ENCODE data around the gene SACM1L.

The SACM1L gene, protein sequence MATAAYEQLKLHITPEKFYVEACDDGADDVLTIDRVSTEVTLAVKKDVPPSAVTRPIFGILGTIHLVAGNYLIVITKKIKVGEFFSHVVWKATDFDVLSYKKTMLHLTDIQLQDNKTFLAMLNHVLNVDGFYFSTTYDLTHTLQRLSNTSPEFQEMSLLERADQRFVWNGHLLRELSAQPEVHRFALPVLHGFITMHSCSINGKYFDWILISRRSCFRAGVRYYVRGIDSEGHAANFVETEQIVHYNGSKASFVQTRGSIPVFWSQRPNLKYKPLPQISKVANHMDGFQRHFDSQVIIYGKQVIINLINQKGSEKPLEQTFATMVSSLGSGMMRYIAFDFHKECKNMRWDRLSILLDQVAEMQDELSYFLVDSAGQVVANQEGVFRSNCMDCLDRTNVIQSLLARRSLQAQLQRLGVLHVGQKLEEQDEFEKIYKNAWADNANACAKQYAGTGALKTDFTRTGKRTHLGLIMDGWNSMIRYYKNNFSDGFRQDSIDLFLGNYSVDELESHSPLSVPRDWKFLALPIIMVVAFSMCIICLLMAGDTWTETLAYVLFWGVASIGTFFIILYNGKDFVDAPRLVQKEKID

DNA sequence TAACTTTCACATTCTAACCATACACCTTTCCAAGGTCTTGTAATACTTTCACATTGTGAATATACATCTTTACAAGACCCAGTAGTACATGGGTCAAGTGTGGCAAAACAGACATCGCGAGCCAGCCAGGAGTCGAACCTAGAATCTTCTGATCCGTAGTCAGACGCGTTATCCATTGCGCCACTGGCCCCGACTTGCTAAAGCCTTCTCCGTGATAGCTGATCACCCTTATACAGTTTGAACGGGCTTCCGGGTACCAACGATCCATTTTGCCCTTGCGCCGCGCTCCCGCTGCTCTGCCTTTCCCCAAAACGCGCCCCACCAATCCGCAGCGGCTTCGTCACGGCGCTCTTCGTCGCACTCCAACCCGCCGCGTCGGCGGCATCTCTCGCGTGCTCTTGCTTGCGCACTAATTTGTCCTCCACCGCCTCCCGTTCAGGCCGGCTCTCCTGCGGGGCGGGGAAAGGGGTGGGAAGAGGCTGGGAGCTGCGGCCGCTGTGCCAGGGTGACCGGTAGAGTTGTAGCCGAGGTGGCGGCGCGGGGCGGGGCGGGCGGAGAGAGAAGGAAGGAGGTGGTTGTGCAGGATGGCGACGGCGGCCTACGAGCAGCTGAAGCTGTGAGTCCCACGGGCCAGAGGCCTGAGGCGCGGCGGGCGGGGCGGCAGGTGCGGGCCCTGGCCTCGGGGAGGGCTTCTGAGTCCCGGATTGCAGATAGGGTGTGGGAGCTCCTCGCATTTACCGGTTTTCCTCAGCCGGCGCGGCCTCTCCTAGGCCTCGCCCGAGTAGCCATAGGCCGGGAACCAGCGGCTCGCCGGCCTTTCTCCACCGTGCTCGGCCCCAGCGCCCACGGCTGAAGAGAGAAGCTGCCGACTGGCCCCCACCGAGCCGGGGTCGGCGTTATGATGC, at the start of gene SACM1L:
Gene SACM1L (plus strand): TSS at position 515 of the 905 bp plus-strand sequence. CDS start 70 bp downstream, at position 585.
- H3K27me3 ChIP-seq (ENCODE audit: insufficient read depth, insufficient read length) = no peaks in the 10 kb centered on the region
- H3K4me1 ChIP-seq (ENCODE audit: insufficient read depth, insufficient read length) = no peaks in the 10 kb centered on the region
- H3K9ac ChIP-seq (ENCODE audit: insufficient read length, low read depth) = peak within 1 kb of the TSS; percentile 95
- DNase-seq (ENCODE audit: low read depth, low spot score) = peak; percentile 97
- TF ChIP-seq SUZ12 (IDR thresholded peaks at IDR 0.05; ENCODE audit: extremely low read depth, insufficient read depth, insufficient read length) (no peak), YY1 (IDR thresholded peaks at IDR 0.05; ENCODE audit: insufficient read depth, insufficient read length) (peak; percentile 29)
- no peaks in the 10 kb centered on the region for H3K9me3 ChIP-seq (ENCODE audit: insufficient read depth, low read length)
- H3K4me3 ChIP-seq (ENCODE audit: insufficient read length, low read depth) = peak within 1 kb of the TSS; percentile 87
- peaks cover 30% of the 10 kb centered on the region for H3K36me3 ChIP-seq (ENCODE audit: insufficient read depth, insufficient read length, low read length)

DNA sequence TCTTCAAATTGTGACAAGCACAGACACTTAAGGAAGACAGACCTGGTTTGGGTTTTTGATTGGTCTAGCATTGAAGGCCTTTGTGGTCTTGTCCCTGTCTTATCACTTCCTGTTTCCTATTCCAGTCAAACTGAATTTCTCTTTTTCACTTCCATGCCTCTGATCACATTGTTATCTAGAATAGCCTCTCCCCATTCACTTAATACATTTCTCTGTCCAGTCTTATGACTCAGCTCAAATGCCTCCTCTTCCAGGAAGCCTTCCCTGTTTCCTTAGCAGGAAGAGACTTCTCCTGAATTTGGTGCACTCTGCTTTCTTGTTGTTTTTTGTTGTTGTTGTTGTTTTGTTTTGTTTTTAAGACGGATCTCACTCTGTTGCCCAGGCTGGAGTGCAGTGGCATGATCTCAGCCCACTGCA, 49.1 kb upstream of the SACM1L start:
- Histone ChIP-seq H3K9me3 (ENCODE audit: insufficient read depth, low read length) (no peaks in the 10 kb centered on the region; the same call in 1 of the 2 replicates), H3K4me3 (ENCODE audit: insufficient read length, low read depth) (no peak overlapping the region), H3K4me1 (ENCODE audit: insufficient read depth, insufficient read length) (peaks cover 31% of the 10 kb centered on the region), H3K27me3 (ENCODE audit: insufficient read depth, insufficient read length) (no peaks in the 10 kb centered on the region), H3K36me3 (ENCODE audit: insufficient read depth, insufficient read length, low read length) (peaks cover 26% of the 10 kb centered on the region), H3K9ac (ENCODE audit: insufficient read length, low read depth) (no peak overlapping the region)
- TF ChIP-seq YY1 (IDR thresholded peaks at IDR 0.05; ENCODE audit: insufficient read depth, insufficient read length) (no peak), SUZ12 (IDR thresholded peaks at IDR 0.05; ENCODE audit: extremely low read depth, insufficient read depth, insufficient read length) (no peak), ZNF274 (IDR thresholded peaks at IDR 0.05; ENCODE audit: low read depth, low read length) (no peak)
- no peak for DNase-seq (ENCODE audit: low read depth, low spot score)

DNA sequence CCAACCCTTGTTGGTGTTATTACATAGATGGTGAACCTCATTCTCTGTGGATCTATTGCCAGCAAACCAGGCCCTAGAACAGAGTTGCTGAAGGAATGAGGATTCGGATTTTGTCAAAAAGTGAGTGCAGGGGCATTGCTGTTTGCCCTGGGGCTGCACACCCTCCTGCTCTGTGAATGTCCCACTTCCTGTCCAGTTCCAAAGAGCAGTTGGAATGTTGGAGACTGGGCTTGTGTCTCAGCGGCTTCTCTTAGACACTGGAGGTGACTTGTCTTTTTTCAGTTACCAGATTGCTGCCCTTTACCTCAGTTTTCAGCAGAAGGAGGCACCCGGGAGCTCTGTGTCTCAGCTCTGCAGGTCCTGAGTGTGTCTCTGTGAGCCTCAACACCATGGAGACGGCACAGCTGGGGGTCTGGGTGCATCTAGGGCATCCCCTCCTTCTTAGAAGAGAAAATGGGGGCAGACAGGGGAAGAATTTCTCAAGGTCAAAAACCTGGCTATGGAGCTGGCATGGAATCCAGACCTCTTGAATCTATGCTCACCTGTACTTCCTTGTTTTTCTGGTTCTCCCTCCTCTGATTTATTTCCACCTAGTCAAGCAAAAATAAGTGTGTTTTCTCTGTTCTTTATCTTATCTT, 48.4 kb upstream of the SACM1L start:
- no peaks in the 10 kb centered on the region for H3K27me3 ChIP-seq (ENCODE audit: insufficient read depth, insufficient read length)
- no peaks in the 10 kb centered on the region; the same call in 1 of the 2 replicates for H3K9me3 ChIP-seq (ENCODE audit: insufficient read depth, low read length)
- no peak for TF ChIP-seq ZNF274 (IDR thresholded peaks at IDR 0.05; ENCODE audit: low read depth, low read length)
- no peak for TF ChIP-seq SUZ12 (IDR thresholded peaks at IDR 0.05; ENCODE audit: extremely low read depth, insufficient read depth, insufficient read length)
- TF ChIP-seq YY1 (IDR thresholded peaks at IDR 0.05; ENCODE audit: insufficient read depth, insufficient read length) = no peak
- peaks cover 32% of the 10 kb centered on the region for H3K4me1 ChIP-seq (ENCODE audit: insufficient read depth, insufficient read length)
- H3K4me3 ChIP-seq (ENCODE audit: insufficient read length, low read depth) = no peak overlapping the region
- no peak overlapping the region for H3K9ac ChIP-seq (ENCODE audit: insufficient read length, low read depth)
- H3K36me3 ChIP-seq (ENCODE audit: insufficient read depth, insufficient read length, low read length) = peaks cover 31% of the 10 kb centered on the region
- no peak for DNase-seq (ENCODE audit: low read depth, low spot score)

DNA sequence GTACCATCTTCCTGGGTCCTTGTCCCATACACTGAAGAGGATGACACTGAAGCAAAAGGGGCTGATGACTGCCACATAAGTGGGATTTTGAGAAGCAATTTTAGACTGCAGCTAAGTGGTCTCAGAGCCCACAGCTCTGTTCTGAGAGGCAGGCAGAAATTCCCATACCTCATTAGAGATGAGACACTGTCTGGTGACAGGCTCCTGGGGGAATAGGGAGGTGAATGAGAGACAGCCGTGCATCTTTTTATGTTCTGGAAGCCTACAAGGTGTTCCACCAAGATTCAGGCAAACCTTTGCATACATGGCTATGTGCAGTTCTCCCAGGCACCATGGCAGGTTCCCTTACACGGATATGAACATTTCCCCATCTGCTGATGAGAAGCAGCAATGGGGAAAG, 47.4 kb upstream of the SACM1L start:
- H3K9ac ChIP-seq (ENCODE audit: insufficient read length, low read depth) = no peak overlapping the region
- TF ChIP-seq SUZ12 (IDR thresholded peaks at IDR 0.05; ENCODE audit: extremely low read depth, insufficient read depth, insufficient read length) (no peak), YY1 (IDR thresholded peaks at IDR 0.05; ENCODE audit: insufficient read depth, insufficient read length) (no peak), ZNF274 (IDR thresholded peaks at IDR 0.05; ENCODE audit: low read depth, low read length) (no peak)
- peaks cover 29% of the 10 kb centered on the region for H3K36me3 ChIP-seq (ENCODE audit: insufficient read depth, insufficient read length, low read length)
- DNase-seq (ENCODE audit: low read depth, low spot score) = no peak
- peaks cover 23% of the 10 kb centered on the region for H3K4me1 ChIP-seq (ENCODE audit: insufficient read depth, insufficient read length)
- no peak overlapping the region for H3K4me3 ChIP-seq (ENCODE audit: insufficient read length, low read depth)
- no peaks in the 10 kb centered on the region; the same call in 1 of the 2 replicates for H3K9me3 ChIP-seq (ENCODE audit: insufficient read depth, low read length)
- no peaks in the 10 kb centered on the region for H3K27me3 ChIP-seq (ENCODE audit: insufficient read depth, insufficient read length)

DNA sequence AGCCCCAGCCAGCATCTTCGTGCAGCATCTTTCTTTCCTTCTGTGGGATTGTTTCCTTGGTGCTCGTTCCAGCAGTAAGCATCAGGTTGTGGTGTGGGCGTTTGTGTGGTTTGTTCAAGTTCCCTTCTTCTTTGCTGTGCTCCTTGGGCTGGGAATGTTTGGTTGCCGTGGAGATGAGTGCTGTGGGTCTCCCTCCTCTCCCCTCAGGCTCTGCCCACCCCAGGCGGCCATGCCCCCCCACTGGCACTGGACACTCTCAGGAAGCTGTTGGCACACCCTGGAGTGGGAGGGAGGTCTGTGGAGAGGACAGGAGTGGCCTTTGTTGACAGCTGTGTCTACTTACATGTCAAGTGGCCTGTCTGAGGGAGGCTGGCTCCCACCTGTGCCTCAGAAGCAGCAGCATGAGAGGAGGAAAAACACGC, 46.5 kb upstream of the SACM1L start:
- no peaks in the 10 kb centered on the region; the same call in 1 of the 2 replicates for H3K9me3 ChIP-seq (ENCODE audit: insufficient read depth, low read length)
- no peak overlapping the region for H3K9ac ChIP-seq (ENCODE audit: insufficient read length, low read depth)
- peaks cover 31% of the 10 kb centered on the region for H3K36me3 ChIP-seq (ENCODE audit: insufficient read depth, insufficient read length, low read length)
- no peak overlapping the region for H3K4me3 ChIP-seq (ENCODE audit: insufficient read length, low read depth)
- peaks cover 21% of the 10 kb centered on the region for H3K4me1 ChIP-seq (ENCODE audit: insufficient read depth, insufficient read length)
- DNase-seq (ENCODE audit: low read depth, low spot score) = no peak
- TF ChIP-seq SUZ12 (IDR thresholded peaks at IDR 0.05; ENCODE audit: extremely low read depth, insufficient read depth, insufficient read length) (no peak), YY1 (IDR thresholded peaks at IDR 0.05; ENCODE audit: insufficient read depth, insufficient read length) (no peak), ZNF274 (IDR thresholded peaks at IDR 0.05; ENCODE audit: low read depth, low read length) (no peak)
- no peaks in the 10 kb centered on the region for H3K27me3 ChIP-seq (ENCODE audit: insufficient read depth, insufficient read length)

DNA sequence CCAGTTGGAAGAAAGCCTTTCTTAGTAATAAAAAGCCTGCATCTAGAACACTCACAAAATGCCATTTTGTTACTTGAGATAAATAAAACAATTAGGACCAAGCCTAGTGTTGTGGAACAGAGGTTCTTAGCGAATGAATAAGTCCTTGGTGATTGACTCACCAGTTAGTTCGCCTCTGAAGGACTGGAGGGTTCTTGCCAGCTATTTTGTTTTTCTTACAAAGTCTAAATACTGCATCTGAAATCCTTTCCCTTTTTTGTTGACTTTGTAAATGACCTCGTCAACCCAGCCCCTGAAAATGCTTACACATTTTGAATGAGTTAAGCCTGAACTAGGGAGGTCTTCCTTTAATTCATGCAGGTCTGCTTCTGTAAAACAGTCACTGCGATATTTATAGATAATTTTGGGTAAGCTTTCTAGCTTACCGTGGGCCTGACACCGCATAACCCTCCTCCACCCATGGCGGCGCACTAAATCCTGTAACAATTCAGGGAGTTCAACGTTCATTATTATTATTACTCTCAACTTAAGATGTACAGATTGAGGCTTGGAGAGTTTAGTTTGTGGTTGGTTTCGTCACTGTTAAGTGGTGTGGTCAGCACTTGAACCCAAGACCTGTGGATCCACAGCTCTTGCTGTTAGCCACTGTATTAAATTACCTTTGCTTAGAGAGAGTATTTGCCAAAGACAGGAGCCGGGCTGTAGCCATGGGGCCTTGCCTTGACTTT, 45.0 kb upstream of the SACM1L start:
- DNase-seq (ENCODE audit: low read depth, low spot score) = no peak
- Histone ChIP-seq H3K4me1 (ENCODE audit: insufficient read depth, insufficient read length) (peaks cover 21% of the 10 kb centered on the region), H3K27me3 (ENCODE audit: insufficient read depth, insufficient read length) (no peaks in the 10 kb centered on the region), H3K9me3 (ENCODE audit: insufficient read depth, low read length) (no peaks in the 10 kb centered on the region), H3K9ac (ENCODE audit: insufficient read length, low read depth) (no peak overlapping the region), H3K36me3 (ENCODE audit: insufficient read depth, insufficient read length, low read length) (peaks cover 26% of the 10 kb centered on the region), H3K4me3 (ENCODE audit: insufficient read length, low read depth) (no peak overlapping the region)
- TF ChIP-seq SUZ12 (IDR thresholded peaks at IDR 0.05; ENCODE audit: extremely low read depth, insufficient read depth, insufficient read length) (no peak), ZNF274 (IDR thresholded peaks at IDR 0.05; ENCODE audit: low read depth, low read length) (no peak), YY1 (IDR thresholded peaks at IDR 0.05; ENCODE audit: insufficient read depth, insufficient read length) (no peak)
